Placental epithelial cell (primary cell): Measurements from ENCODE around the gene GYS2. TPM values are rescaled to one million over a fixed set of nuclear protein-coding genes. Genes with fewer than 3 reads are reported as not detected.

Experiments used
- total RNA-seq: library from RNA; depleted of rRNA; stranded (reverse); fragments of >200 nt; gene quantifications from 2 replicates; pipeline ENCODE4 v1.2.3, GENCODE V29; 2012

GYS2 gene
- not detected in 2 replicates for total RNA-seq

DNA sequence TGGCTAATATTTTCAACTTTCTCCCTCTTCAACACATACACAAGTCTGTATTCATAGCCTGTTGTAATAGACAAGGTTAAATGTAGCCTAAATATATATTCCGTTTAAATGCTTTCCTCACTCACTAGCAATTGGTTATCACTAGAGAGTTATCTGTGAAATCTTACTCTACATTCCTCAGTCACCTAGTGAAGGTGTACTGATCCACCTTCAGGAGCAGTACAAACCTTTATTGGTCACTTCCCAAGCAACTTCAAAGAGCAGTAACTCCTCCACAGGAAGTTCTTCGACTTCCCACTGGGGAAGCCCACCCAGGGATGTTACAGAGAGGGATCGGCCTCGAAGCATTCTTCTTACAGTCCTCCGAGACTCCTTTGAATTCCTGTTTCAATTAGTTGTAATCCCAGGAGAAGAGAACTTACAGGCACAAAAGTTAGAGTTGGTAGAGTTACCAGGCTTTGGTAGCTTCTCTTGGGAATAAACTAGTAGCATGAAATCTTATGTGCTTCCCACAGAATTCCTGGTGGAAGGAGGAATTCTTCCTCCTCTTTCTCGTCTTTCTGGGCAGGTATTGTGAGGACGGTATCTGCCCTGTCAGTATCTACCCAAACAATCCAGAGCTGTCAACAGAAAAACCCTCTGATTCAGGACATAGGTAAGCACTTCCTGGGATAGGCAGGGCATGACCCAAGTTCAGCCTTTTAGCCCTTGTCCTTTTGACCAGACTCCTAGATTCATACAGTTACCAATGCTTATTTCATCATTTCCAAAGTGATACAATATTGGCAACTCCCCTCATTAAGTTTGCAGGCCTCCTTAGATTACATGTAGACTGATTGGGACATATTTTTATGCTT is at the start of gene GYS2:
Gene GYS2 (minus strand): TSS at position 603 of the 857 bp plus-strand sequence. CDS start 255 bp downstream, at position 348.

DNA sequence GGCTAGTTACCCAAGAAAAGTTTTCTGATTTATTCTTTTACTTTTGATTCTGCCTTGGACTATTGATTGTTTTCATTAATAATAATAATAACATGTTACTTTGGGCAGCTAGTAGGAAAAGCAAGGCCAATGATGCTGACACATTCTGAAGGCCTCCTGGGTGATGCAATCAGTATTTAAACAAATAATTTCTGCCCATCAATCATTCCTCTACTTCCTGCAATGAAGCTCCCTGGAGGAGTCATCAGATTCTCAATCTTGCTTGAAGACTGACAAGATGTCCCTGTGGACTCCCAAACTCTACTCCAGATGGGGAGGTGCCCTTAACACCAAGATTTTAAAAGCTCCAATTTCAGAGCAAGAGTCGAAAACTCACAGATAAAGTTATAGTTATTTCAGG is 78.6 kb downstream of the GYS2 start, which contains the start of gene SPX:
Gene SPX (plus strand): TSS at position 244 of the 400 bp plus-strand sequence. CDS start 177 bp downstream, outside the sequence.

DNA sequence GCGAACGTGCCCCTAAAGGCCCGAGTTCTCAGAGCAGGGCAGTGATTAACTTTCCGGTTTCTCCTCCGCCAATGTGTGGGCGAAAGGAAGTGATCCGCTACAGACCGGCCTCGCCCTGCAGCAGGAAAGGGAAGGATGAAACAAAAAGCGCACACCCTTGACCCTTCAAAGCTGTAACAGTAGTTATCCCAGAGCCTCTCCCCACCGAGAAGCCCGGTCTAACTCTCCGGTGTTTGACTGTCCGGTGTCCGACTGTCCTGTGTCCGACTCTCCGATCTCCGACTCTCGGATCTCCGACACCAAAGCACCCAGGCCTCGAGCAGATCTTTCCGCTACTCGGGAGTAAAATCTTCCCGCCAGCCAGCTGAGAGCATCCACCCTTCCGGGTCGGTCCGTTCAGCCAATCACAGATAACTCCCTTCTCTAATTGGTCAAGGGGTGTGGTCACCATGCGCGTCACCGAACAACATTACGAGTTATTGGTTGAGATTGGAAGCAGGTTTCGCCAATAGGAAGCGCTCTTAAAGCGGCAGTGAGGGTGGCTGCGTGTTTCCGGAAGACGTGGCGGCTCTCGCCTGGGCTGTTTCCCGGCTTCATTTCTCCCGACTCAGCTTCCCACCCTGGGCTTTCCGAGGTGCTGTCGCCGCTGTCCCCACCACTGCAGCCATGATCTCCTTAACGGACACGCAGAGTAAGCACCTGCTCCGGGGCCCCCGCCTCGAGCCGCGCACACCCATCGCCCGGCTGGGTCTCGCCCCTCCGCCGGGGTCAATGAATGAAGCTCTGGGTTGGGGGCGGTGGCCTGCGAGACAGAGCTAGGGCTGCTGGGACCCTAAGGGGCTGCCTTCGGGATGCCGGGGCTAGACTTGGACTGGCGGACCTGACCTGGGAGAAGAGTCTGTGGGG is 103.1 kb downstream of the GYS2 start, which contains the start of the genes GOLT1B and RECQL:
Gene GOLT1B (plus strand): TSS at position 532 of the 906 bp plus-strand sequence. CDS start 135 bp downstream, at position 667.
Gene RECQL (minus strand): TSS at position 378 of the 906 bp plus-strand sequence. CDS start 2,065 bp downstream, outside the sequence.

Other genes starting within 250 kb of the GYS2 start
- not detected in 2 replicates for gene IAPP, start 231.9 kb downstream of the GYS2 start, total RNA-seq
- 9.8 and 11.6 TPM in 2 replicates for gene PYROXD1, start 167.2 kb downstream of the GYS2 start, total RNA-seq
- gene RECQL, start 103.2 kb downstream of the GYS2 start, total RNA-seq: 34.2 and 51.7 TPM in 2 replicates
- gene GOLT1B, start 103.1 kb downstream of the GYS2 start, total RNA-seq: 44.4 and 74.1 TPM in 2 replicates
- not detected in 2 replicates for gene SPX, start 78.6 kb downstream of the GYS2 start, total RNA-seq
- gene LDHB, start 53.0 kb upstream of the GYS2 start, total RNA-seq: 179 and 295 TPM in 2 replicates
- gene KCNJ8, start 169.9 kb upstream of the GYS2 start, total RNA-seq: not detected in 2 replicates